A673 (cell line): Measurements from ENCODE around the gene RUNX2. TPM values are rescaled to one million over a fixed set of nuclear protein-coding genes. Genes with fewer than 3 reads are reported as not detected.

Experiments
- BruUV-seq: library from RNA; stranded (reverse); fragments of 400-500 nt; replicated peaks from 2 replicates; lab custom pipeline; 2021; lab: Mats Ljungman, UMichigan
- CTCF ChIA-PET: fragments of 300-600 bp; sonication (Branson Sonifier 250); formaldehyde crosslinking; loops from one replicate; lab custom pipeline; 2022; ENCODE audit warnings: antibody characterized with exemption; lab: Charles Lee
- POLR2A ChIA-PET: fragments of 300-600 bp; sonication (Branson Sonifier 250); formaldehyde crosslinking; loops from one replicate; lab custom pipeline; 2022; ENCODE audit warnings: antibody characterized with exemption; ENCODE audit not compliant: low non-redundant PET; lab: Charles Lee
- DNase-seq: peaks from one replicate; pipeline ENCODE4 v3.0.0-alpha.2; 2015; ENCODE audit warnings: low spot score
- H3K27ac ChIP-seq: fragments of 200-600 bp; sonication (generic); 2 replicates; pipeline ENCODE4 v1.5.1; 2016; ENCODE audit warnings: mixed run types, low read depth, mild to moderate bottlenecking, mixed read lengths, antibody characterized with exemption, low read length; ENCODE audit not compliant: poor library complexity, severe bottlenecking
- H3K27me3 ChIP-seq: fragments of 200-600 bp; sonication (generic); replicated peaks from 2 replicates; pipeline ENCODE4 v1.6.1; 2017; ENCODE audit warnings: mixed run types, low read depth, mild to moderate bottlenecking, mixed read lengths, antibody characterized with exemption, low read length; ENCODE audit not compliant: insufficient read depth, poor library complexity
- H3K36me3 ChIP-seq: fragments of 200-600 bp; sonication (generic); 2 replicates; pipeline ENCODE4 v1.6.1; 2016; ENCODE audit warnings: mixed run types, mild to moderate bottlenecking, mixed read lengths, antibody characterized with exemption, low read length; ENCODE audit not compliant: insufficient read depth, poor library complexity, severe bottlenecking
- H3K4me1 ChIP-seq: fragments of 200-600 bp; sonication (generic); 2 replicates; pipeline ENCODE4 v1.6.1; 2017; ENCODE audit warnings: mixed run types, mild to moderate bottlenecking, mixed read lengths, antibody characterized with exemption, low read length; ENCODE audit not compliant: insufficient read depth, poor library complexity, severe bottlenecking
- H3K4me3 ChIP-seq: fragments of 200-600 bp; sonication (generic); 2 replicates; pipeline ENCODE4 v1.5.1; 2016; ENCODE audit warnings: low read depth, mixed run types, mild to moderate bottlenecking, mixed read lengths, low read length; ENCODE audit not compliant: poor library complexity, severe bottlenecking
- H3K9me3 ChIP-seq: fragments of 200-600 bp; sonication (generic); 2 replicates; pipeline ENCODE4 v1.6.1; 2016; ENCODE audit warnings: mixed run types, low read depth, mild to moderate bottlenecking, mixed read lengths, antibody characterized with exemption, low read length; ENCODE audit not compliant: poor library complexity, severe bottlenecking
- CTCF ChIP-seq: fragments of 300-800, 200-600 bp; sonication (generic); conservative IDR thresholded peaks from 2 replicates; pipeline ENCODE4 v1.5.1; 2017; ENCODE audit warnings: low read depth, mild to moderate bottlenecking, antibody characterized with exemption, low read length, moderate library complexity, mixed read lengths
- EZH2 ChIP-seq: fragments of 200-600 bp; sonication (generic); IDR thresholded peaks from 2 replicates; pipeline ENCODE4 v1.6.1; 2017; ENCODE audit warnings: borderline replicate concordance, low read depth, mild to moderate bottlenecking, mixed read lengths, antibody characterized with exemption, low read length; ENCODE audit not compliant: poor library complexity, severe bottlenecking
- intact Hi-C: fragments of 100-400 bp; cut with micrococcal nuclease; formaldehyde crosslinking; loops from one replicate; pipeline ENCODE4 v1.10.0; 2022; ENCODE audit not compliant: unreplicated experiment
- total RNA-seq: library from RNA; stranded (reverse); gene quantifications from 2 replicates; pipeline ENCODE4 v1.2.3, GENCODE V29; 2021

Gene RUNX2
- total RNA-seq, 1 experiment from 2014 or later, result 4.9 TPM

- Histone ChIP-seq H3K4me1 (peaks cover 40% of the 10 kb centered on the region), H3K4me3 (peak overlapping the region; percentile 8), H3K27me3 (no peaks in the 10 kb centered on the region), H3K36me3 (no peaks in the 10 kb centered on the region), H3K9me3 (no peaks in the 10 kb centered on the region), H3K27ac (no peak overlapping the region)
- no TSS peak for BruUV-seq
- DNase-seq, result no peak
- ChIA-PET CTCF (no interaction called here), POLR2A (no interaction called here)
- TF ChIP-seq EZH2 (no peak), CTCF (no peak)
- intact Hi-C loops, result no loop called here
Measured at GRCh38 chr6:45480752-45481415, 152.8 kb downstream of the RUNX2 start.

DNA sequence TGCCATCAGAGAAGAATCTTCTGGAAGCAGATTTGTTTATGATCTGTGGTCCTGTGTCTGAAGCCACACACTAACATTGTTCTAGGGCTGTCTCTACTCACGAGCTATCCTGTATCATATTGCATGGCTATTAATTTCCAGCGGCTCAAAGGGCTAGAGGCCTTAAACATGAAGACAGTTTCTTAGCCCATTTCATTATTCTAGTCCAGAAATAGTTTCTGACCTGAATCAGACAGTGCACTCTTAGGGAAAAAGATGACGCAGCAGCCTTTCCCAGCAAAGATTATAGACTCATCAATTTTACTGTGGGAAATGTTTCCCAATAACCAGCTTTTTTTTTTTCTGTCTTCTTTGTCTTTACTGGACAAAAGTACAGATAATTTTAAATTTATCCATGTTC is 154.9 kb downstream of the RUNX2 start:
- H3K4me3 ChIP-seq, result no peak overlapping the region
- ChIA-PET POLR2A (no interaction called here), CTCF (no interaction called here)
- BruUV-seq, result no TSS peak
- no peaks in the 10 kb centered on the region for H3K9me3 ChIP-seq
- no peaks in the 10 kb centered on the region for H3K36me3 ChIP-seq
- no peak overlapping the region for H3K27ac ChIP-seq
- TF ChIP-seq CTCF, result no peak
- no peak for TF ChIP-seq EZH2
- H3K4me1 ChIP-seq, result peaks cover 40% of the 10 kb centered on the region
- intact Hi-C loops, result no loop called here
- H3K27me3 ChIP-seq, result no peaks in the 10 kb centered on the region
- no peak for DNase-seq

DNA sequence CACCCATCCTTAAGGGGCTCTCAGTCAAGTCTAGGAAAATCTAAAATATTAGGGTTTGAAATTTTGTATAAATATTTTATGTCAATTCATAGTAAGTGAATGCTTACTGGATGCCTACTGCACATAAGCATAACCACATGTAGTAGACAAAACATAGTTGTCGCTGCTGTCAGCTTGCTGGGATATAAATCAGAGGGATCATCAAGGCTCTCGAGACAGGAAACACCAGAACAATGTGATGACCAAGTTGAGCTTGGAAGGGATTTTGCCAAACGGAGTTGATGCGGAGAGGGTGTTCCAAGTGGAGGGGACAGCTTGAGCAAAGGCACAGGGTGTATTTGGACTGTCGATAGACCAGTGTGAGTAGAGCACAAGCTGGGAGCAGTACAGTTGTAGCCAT is 155.4 kb downstream of the RUNX2 start:
- intact Hi-C loops, result no loop called here
- DNase-seq, result peak; percentile 45
- no TSS peak for BruUV-seq
- no peaks in the 10 kb centered on the region for H3K27me3 ChIP-seq
- POLR2A ChIA-PET, result no interaction called here
- H3K9me3 ChIP-seq, result no peaks in the 10 kb centered on the region
- CTCF ChIA-PET, result no interaction called here
- no peaks in the 10 kb centered on the region for H3K36me3 ChIP-seq
- H3K4me1 ChIP-seq, result peaks cover 40% of the 10 kb centered on the region
- TF ChIP-seq CTCF, result no peak
- no peak for TF ChIP-seq EZH2
- H3K4me3 ChIP-seq, result no peak overlapping the region
- no peak overlapping the region for H3K27ac ChIP-seq
